Measurements from ENCODE around the gene CHST11. TPM values are rescaled to one million over a fixed set of nuclear protein-coding genes. Genes with fewer than 3 reads are reported as not detected.

Gene CHST11
- total and polyA plus RNA-seq, 10 of the 15 experiments (the other 5 are each of a cell fraction or from before 2014, with no cell fraction given): 1.9 to 38.1 (median 17.2) TPM

DNA sequence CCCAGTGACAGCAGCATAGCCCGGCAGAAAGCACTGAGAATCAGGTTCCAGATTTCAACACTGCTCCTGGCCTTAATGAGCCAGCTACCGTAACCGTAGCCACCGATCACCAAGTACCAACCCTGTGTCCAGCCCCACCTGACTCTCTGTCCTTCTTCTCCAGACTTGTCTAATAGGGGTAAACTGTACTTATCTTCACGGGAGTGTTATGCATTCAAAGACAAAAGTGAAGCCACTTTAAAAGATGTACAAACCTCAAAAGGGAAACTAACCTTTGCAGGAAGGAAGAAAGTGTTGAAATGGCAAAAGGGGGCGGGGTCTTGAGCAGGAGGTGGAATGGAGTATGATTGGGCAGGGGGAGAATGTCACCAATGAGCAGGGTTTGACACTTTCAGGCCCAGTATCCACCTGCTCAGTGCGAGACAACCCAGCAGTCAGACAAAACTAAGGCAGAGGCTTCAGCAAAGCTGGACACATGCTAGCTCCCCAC, 226.1 kb downstream of the CHST11 start (continued):
- TF ChIP-seq STAT3 (IDR thresholded peaks at IDR 0.05; ENCODE audit: low read depth, low read length) (no peak), CREB1 (IDR thresholded peaks at IDR 0.05; ENCODE audit: low read depth) (0 out of 2 replicates have a peak, but pooled peaks have one; percentile 48), CHD1 (IDR thresholded peaks at IDR 0.05; ENCODE audit: low read depth, low read length) (no peak), IKZF2 (IDR thresholded peaks at IDR 0.05) (no peak), HDAC2 (IDR thresholded peaks at IDR 0.05) (no peak), CBX3 (IDR thresholded peaks at IDR 0.05; ENCODE audit: borderline replicate concordance, low read depth) (no peak), WRNIP1 (IDR thresholded peaks at IDR 0.05; ENCODE audit: borderline replicate concordance, low read depth, low read length) (no peak), POLR2AphosphoS5 (IDR thresholded peaks at IDR 0.05; ENCODE audit: low read length) (peak; percentile 40; the same call in 1 of the 2 replicates)

GRCh38 chr12:104683831-104684503, 227.2 kb downstream of the CHST11 start:
- DNase-seq (ENCODE audit: low read depth, low spot score) (no peak), FAIRE-seq (no peak), ATAC-seq (no peak)
- no peak overlapping the region for H2AFZ ChIP-seq (ENCODE audit: control insufficient read depth, low read depth, low read length)
- CTCF ChIA-PET: interaction anchor here (0.9 to 1.4 kb wide), 3 partner anchors 10 to 15 kb away, joined by 3 to 5 read pairs (median 3); no protein-coding TSS in a partner anchor
- POLR2A ChIA-PET: interaction anchor here (0.8 kb wide), 1 partner anchor 9 kb away, joined by 3 read pairs; no protein-coding TSS in a partner anchor
- H3K4me1 ChIP-seq (ENCODE audit: control insufficient read depth, insufficient read depth, low read length): peaks cover 45% of the 10 kb centered on the region
- no peak overlapping the region for H3K27ac ChIP-seq (ENCODE audit: control insufficient read depth, insufficient read depth)
- no peak overlapping the region for H3K4me3 ChIP-seq
- WGBS (ENCODE audit: insufficient coverage, insufficient replicate concordance, low lambda C conversion rate, missing lambda C conversion rate): 87% methylated on average over 5 of the region's 5 CpGs
- in situ Hi-C loops (cut with MboI): loop anchor here (5.0 kb wide), 1 partner anchor 368 kb away; no protein-coding TSS in a partner anchor
- SMC1A ChIA-PET (ENCODE audit: uncharacterized antibody, unreplicated experiment): interaction anchor here (0.8 to 8.7 kb wide), 7 partner anchors 10 to 369 kb away, joined by 4 to 47 read pairs (median 7); no protein-coding TSS in a partner anchor
- intact Hi-C loops (cut with micrococcal nuclease; ENCODE audit: unreplicated experiment): loop anchor here (10.0 kb wide), 1 partner anchor 271 kb away; the partner anchor contains the start of gene SLC41A2
- H3K79me2 ChIP-seq (ENCODE audit: control insufficient read depth, insufficient read depth, low read length): peaks cover 28% of the 10 kb centered on the region
- RAD21 ChIA-PET (ENCODE audit: unreplicated experiment): interaction anchor here (1.2 to 2.5 kb wide), 3 partner anchors 11 to 41 kb away, joined by 3 to 11 read pairs (median 6); no protein-coding TSS in a partner anchor
- H4K20me1 ChIP-seq (ENCODE audit: control insufficient read depth, insufficient read depth): no peaks in the 10 kb centered on the region
- BruUV-seq (replicated peaks): no TSS peak
- no peaks in the 10 kb centered on the region; the same call in 1 of the 3 replicates for H3K9me3 ChIP-seq (replicated peaks; ENCODE audit: control insufficient read depth, insufficient read depth, low read length)
- TF ChIP-seq RELA (IDR thresholded peaks at IDR 0.05; ENCODE audit: borderline replicate concordance, partially characterized antibody): no peak
- TF ChIP-seq ESRRA (IDR thresholded peaks at IDR 0.05; ENCODE audit: low read length): no peak
- no peak for TF ChIP-seq POLR2AphosphoS2 (IDR thresholded peaks at IDR 0.05; ENCODE audit: low read depth, low read length)
- TF ChIP-seq GATAD2B (conservative IDR thresholded peaks at IDR 0.05; ENCODE audit: low read depth): no peak
- H3K4me2 ChIP-seq (ENCODE audit: control insufficient read depth, insufficient read depth): no peak overlapping the region
- H3K9ac ChIP-seq (ENCODE audit: control insufficient read depth, insufficient read depth, low read length): no peak overlapping the region
- H3K36me3 ChIP-seq (ENCODE audit: control insufficient read depth in 2 of 2, insufficient read depth in 2 of 2, low read length in 1 of 2): no peaks in the 10 kb centered on the region
- H3K27me3 ChIP-seq (replicated peaks in 1 of 2; ENCODE audit: control insufficient read depth in 2 of 2, insufficient read depth in 2 of 2, low read length in 1 of 2): no peaks in the 10 kb centered on the region
